Fibroblast of the conjunctiva (primary cell): ENCODE measurements around the gene HOXC13.

Experiments
- DNase-seq: peaks from one replicate; pipeline ENCODE4 v3.0.0-alpha.2; 2010; ENCODE audit warnings: low read depth

HOXC13 gene

GRCh38 chr12:53970451-53970850 lies 31.8 kb downstream of the HOXC13 start:
- no peak for DNase-seq

GRCh38 chr12:53971129-53971528 lies 32.5 kb downstream of the HOXC13 start:
- DNase-seq = no peak

- no peak for DNase-seq
Measured at GRCh38 chr12:53971686-53972085, 33.1 kb downstream of the HOXC13 start.

- no peak for DNase-seq
Measured at GRCh38 chr12:53972152-53972702, 33.6 kb downstream of the HOXC13 start.

GRCh38 chr12:53972722-53973235 lies 34.1 kb downstream of the HOXC13 start, which contains the start of gene HOXC11:
Gene HOXC11, plus strand, starts transcription at chr12:53973126. Its CDS starts 116 bp downstream, at chr12:53973242.
- no peak for DNase-seq

- no peak for DNase-seq
Measured at GRCh38 chr12:53973236-53974042, 34.8 kb downstream of the HOXC13 start.

- no peak for DNase-seq
Measured at GRCh38 chr12:53974084-53975063, 35.7 kb downstream of the HOXC13 start, which contains the start of gene HOTAIR. Gene HOTAIR, minus strand, starts transcription at chr12:53974954.

- DNase-seq = no peak
Measured at GRCh38 chr12:53975064-53975471, 36.4 kb downstream of the HOXC13 start.

- DNase-seq = no peak
Measured at GRCh38 chr12:53975479-53976152, 37.0 kb downstream of the HOXC13 start.

GRCh38 chr12:53976172-53976822 lies 37.7 kb downstream of the HOXC13 start:
- no peak for DNase-seq

GRCh38 chr12:53976823-53977595 lies 38.4 kb downstream of the HOXC13 start:
- no peak for DNase-seq

- DNase-seq = no peak
Measured at GRCh38 chr12:53977596-53978445, 39.2 kb downstream of the HOXC13 start.

- no peak for DNase-seq
Measured at GRCh38 chr12:53978477-53979356, 40.1 kb downstream of the HOXC13 start.

- DNase-seq = no peak
Measured at GRCh38 chr12:53980104-53980801, 41.6 kb downstream of the HOXC13 start.

- no peak for DNase-seq
Measured at GRCh38 chr12:53980802-53981496, 42.3 kb downstream of the HOXC13 start.

- no peak for DNase-seq
Measured at GRCh38 chr12:53981634-53982565, 43.3 kb downstream of the HOXC13 start.
